ENCODE measurements around the gene NUP153. TPM values are rescaled to one million over a fixed set of nuclear protein-coding genes. Genes with fewer than 3 reads are reported as not detected.

The NUP153 gene
- total RNA-seq, 1 experiment from 2014 or later, result 104 TPM

DNA sequence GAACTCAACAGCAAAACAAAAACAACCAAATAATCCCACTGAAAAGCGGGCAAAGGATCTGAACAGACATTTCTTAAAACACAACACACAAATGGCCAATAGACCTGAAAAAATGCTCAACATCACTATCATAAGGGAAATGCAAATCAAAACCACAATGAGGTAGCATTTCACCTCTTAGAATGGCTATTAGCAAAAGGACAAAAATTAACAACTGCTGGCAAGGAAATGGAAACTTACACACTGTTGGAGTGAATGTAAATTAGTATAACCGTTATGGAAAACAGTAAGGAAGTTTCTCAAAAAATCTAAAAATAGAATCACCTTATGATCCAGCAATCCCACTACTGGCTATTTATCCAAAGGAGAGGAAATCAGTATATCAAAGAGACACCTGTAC lies 85.7 kb downstream of the NUP153 start:
- DNase-seq (ENCODE audit: low spot score), result no peak
- Histone ChIP-seq H3K36me3 (ENCODE audit: insufficient read depth, low read length, poor library complexity, severe bottlenecking) (peaks cover 73% of the 10 kb centered on the region), H3K27ac (ENCODE audit: low read depth, low read length, poor library complexity, severe bottlenecking) (no peak overlapping the region), H3K4me3 (ENCODE audit: low read depth, low read length, poor library complexity, severe bottlenecking) (no peak overlapping the region), H3K9me3 (ENCODE audit: low read depth, low read length, poor library complexity, severe bottlenecking) (no peaks in the 10 kb centered on the region), H3K4me1 (ENCODE audit: insufficient read depth, low read length, poor library complexity, severe bottlenecking) (peaks cover 5% of the 10 kb centered on the region), H3K27me3 (replicated peaks; ENCODE audit: insufficient read depth, low read depth, low read length, poor library complexity) (no peaks in the 10 kb centered on the region)
- ChIA-PET CTCF (no interaction called here), POLR2A (ENCODE audit: low non-redundant PET) (no interaction called here)
- TF ChIP-seq, protein P1, sequence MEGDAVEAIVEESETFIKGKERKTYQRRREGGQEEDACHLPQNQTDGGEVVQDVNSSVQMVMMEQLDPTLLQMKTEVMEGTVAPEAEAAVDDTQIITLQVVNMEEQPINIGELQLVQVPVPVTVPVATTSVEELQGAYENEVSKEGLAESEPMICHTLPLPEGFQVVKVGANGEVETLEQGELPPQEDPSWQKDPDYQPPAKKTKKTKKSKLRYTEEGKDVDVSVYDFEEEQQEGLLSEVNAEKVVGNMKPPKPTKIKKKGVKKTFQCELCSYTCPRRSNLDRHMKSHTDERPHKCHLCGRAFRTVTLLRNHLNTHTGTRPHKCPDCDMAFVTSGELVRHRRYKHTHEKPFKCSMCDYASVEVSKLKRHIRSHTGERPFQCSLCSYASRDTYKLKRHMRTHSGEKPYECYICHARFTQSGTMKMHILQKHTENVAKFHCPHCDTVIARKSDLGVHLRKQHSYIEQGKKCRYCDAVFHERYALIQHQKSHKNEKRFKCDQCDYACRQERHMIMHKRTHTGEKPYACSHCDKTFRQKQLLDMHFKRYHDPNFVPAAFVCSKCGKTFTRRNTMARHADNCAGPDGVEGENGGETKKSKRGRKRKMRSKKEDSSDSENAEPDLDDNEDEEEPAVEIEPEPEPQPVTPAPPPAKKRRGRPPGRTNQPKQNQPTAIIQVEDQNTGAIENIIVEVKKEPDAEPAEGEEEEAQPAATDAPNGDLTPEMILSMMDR (conservative IDR thresholded peaks at IDR 0.05; ENCODE audit: low read depth, low read length), result no peak
- TF ChIP-seq EZH2 (IDR thresholded peaks at IDR 0.05; ENCODE audit: borderline replicate concordance, low read depth, low read length, poor library complexity, severe bottlenecking), result no peak
- intact Hi-C loops (cut with micrococcal nuclease; ENCODE audit: unreplicated experiment), result no loop called here
- no TSS peak for BruUV-seq (replicated peaks)

DNA sequence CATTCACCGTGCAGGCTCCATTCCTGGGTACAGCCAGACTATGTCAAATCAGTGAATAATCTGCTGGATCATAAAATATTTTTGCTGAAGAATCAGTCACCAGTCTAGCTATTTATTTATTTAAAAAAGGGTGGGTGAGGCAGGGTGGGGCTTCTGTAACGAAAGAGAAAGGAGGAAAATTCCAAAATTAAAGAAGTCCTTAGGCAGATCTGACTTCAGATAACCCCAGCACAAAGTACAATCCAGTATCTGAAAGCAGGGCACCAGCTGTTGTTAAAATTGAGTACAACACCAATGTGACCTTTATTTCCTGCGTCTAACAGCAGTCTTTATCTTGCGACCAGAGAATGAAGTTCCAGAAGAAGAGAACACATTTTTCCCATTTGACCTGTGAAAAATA lies 90.9 kb downstream of the NUP153 start:
- no peak overlapping the region for H3K27ac ChIP-seq (ENCODE audit: low read depth, low read length, poor library complexity, severe bottlenecking)
- no TSS peak for BruUV-seq (replicated peaks)
- H3K4me1 ChIP-seq (ENCODE audit: insufficient read depth, low read length, poor library complexity, severe bottlenecking), result peaks cover 5% of the 10 kb centered on the region
- ChIA-PET POLR2A (ENCODE audit: low non-redundant PET) (no interaction called here), CTCF (no interaction called here)
- H3K36me3 ChIP-seq (ENCODE audit: insufficient read depth, low read length, poor library complexity, severe bottlenecking), result peaks cover 45% of the 10 kb centered on the region
- TF ChIP-seq, protein P1 (conservative IDR thresholded peaks at IDR 0.05; ENCODE audit: low read depth, low read length), result no peak
- no peak for TF ChIP-seq EZH2 (IDR thresholded peaks at IDR 0.05; ENCODE audit: borderline replicate concordance, low read depth, low read length, poor library complexity, severe bottlenecking)
- no peaks in the 10 kb centered on the region for H3K9me3 ChIP-seq (ENCODE audit: low read depth, low read length, poor library complexity, severe bottlenecking)
- intact Hi-C loops (cut with micrococcal nuclease; ENCODE audit: unreplicated experiment), result no loop called here
- no peak for DNase-seq (ENCODE audit: low spot score)
- no peaks in the 10 kb centered on the region for H3K27me3 ChIP-seq (replicated peaks; ENCODE audit: insufficient read depth, low read depth, low read length, poor library complexity)
- no peak overlapping the region for H3K4me3 ChIP-seq (ENCODE audit: low read depth, low read length, poor library complexity, severe bottlenecking)

DNA sequence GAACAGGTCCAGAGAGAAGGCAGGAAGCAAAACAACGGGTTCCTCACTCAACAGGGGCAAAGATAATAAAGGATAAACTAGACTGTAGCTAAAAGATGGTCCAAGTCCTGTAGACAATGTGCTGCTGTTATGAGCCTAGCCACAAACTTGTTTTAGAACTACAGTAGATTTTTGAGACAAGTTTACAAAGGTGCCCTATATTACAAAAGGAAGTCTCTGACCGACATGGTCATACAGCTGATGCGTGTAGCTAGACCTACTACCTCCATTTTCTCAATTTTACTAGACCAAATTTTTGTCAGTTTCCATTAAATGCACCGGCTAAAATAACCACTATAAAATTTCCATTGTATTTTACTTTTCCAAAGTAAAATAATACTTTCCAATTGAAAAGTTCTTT lies 94.7 kb downstream of the NUP153 start:
- Histone ChIP-seq H3K4me1 (ENCODE audit: insufficient read depth, low read length, poor library complexity, severe bottlenecking) (no peaks in the 10 kb centered on the region), H3K27ac (ENCODE audit: low read depth, low read length, poor library complexity, severe bottlenecking) (no peak overlapping the region), H3K36me3 (ENCODE audit: insufficient read depth, low read length, poor library complexity, severe bottlenecking) (peaks cover 49% of the 10 kb centered on the region), H3K4me3 (ENCODE audit: low read depth, low read length, poor library complexity, severe bottlenecking) (no peak overlapping the region), H3K9me3 (ENCODE audit: low read depth, low read length, poor library complexity, severe bottlenecking) (no peaks in the 10 kb centered on the region), H3K27me3 (replicated peaks; ENCODE audit: insufficient read depth, low read depth, low read length, poor library complexity) (no peaks in the 10 kb centered on the region)
- no peak for TF ChIP-seq EZH2 (IDR thresholded peaks at IDR 0.05; ENCODE audit: borderline replicate concordance, low read depth, low read length, poor library complexity, severe bottlenecking)
- TF ChIP-seq, protein P1 (conservative IDR thresholded peaks at IDR 0.05; ENCODE audit: low read depth, low read length), result no peak
- intact Hi-C loops (cut with micrococcal nuclease; ENCODE audit: unreplicated experiment), result no loop called here
- ChIA-PET CTCF (no interaction called here), POLR2A (ENCODE audit: low non-redundant PET) (no interaction called here)
- no peak for DNase-seq (ENCODE audit: low spot score)
- no TSS peak for BruUV-seq (replicated peaks)

Measured in A673 (cell line).